ENCODE data around the gene DKC1. TPM values are rescaled to one million over a fixed set of nuclear protein-coding genes. Genes with fewer than 3 reads are reported as not detected.

DKC1 gene
- total and polyA plus RNA-seq, 2 experiments from 2014 or later, result 120 to 165 TPM

GRCh38 chrX:154774622-154775021, 12.0 kb downstream of the DKC1 start:
- no peak overlapping the region for H3K4me3 ChIP-seq
- Mint-ChIP-seq H3K9me3 (no peaks in the 10 kb centered on the region), H3K4me3 (no peak overlapping the region; the same call in 2 of the 3 replicates), H3K27ac (no peak overlapping the region), H3K27me3 (ENCODE audit: insufficient read depth, low read depth, poor library complexity) (peaks cover 1% of the 10 kb centered on the region), H3K36me3 (ENCODE audit: low read depth) (peaks cover 89% of the 10 kb centered on the region), H3K4me1 (peaks cover 8% of the 10 kb centered on the region)
- no peaks in the 10 kb centered on the region for H3F3A ChIP-seq (replicated peaks; ENCODE audit: low read depth)
- H3K36me3 ChIP-seq (ENCODE audit: insufficient read depth), result peaks cover 26% of the 10 kb centered on the region
- H3K79me2 ChIP-seq (replicated peaks; ENCODE audit: insufficient read depth), result peaks cover 4% of the 10 kb centered on the region; the same call in 1 of the 2 replicates
- H2AFZ ChIP-seq, result no peak overlapping the region
- peaks cover 5% of the 10 kb centered on the region; the same call in 1 of the 2 replicates for H4K20me1 ChIP-seq (replicated peaks; ENCODE audit: insufficient read depth)
- H3K27me3 ChIP-seq (ENCODE audit: insufficient read depth), result no peaks in the 10 kb centered on the region
- no peak for DNase-seq (ENCODE audit: low spot score)
- no peak overlapping the region for H3K27ac ChIP-seq (ENCODE audit: low read depth)
- ATAC-seq, result no peak
- TF ChIP-seq EZH2phosphoT487 (IDR thresholded peaks at IDR 0.05; ENCODE audit: unreplicated experiment) (no peak), CTCF (conservative IDR thresholded peaks at IDR 0.05; ENCODE audit: low read depth in 2 of 2) (no peak), POLR2AphosphoS5 (IDR thresholded peaks at IDR 0.05; ENCODE audit: low read depth) (no peak), REST (IDR thresholded peaks at IDR 0.05; ENCODE audit: unreplicated experiment) (no peak), ZNF331 (CRISPR knock-in tag; IDR thresholded peaks at IDR 0.05; ENCODE audit: low read depth) (no peak), JUNB (IDR thresholded peaks at IDR 0.05; ENCODE audit: unreplicated experiment) (no peak), EZH2 (IDR thresholded peaks at IDR 0.05; ENCODE audit: low read depth, unreplicated experiment) (no peak), ZNF462 (CRISPR knock-in tag; IDR thresholded peaks at IDR 0.05) (no peak), CREB1 (CRISPR knock-in tag; IDR thresholded peaks at IDR 0.05; ENCODE audit: low read depth) (no peak), STAT1 (IDR thresholded peaks at IDR 0.05; ENCODE audit: unreplicated experiment) (no peak), ETS1 (IDR thresholded peaks at IDR 0.05) (no peak), NANOG (IDR thresholded peaks at IDR 0.05; ENCODE audit: borderline replicate concordance) (no peak), ZNF114 (CRISPR knock-in tag; IDR thresholded peaks at IDR 0.05) (no peak)
- H3K4me1 ChIP-seq (ENCODE audit: insufficient read depth), result no peaks in the 10 kb centered on the region
- H3K4me2 ChIP-seq, result no peak overlapping the region
- H3K9me2 ChIP-seq (ENCODE audit: insufficient read depth), result no peaks in the 10 kb centered on the region

Measured in GM23338 (cell line).